HL-60 (cell line): ENCODE data around the gene BPIFB2.

Source experiments
- GABPA ChIP-seq: IDR thresholded peaks from 2 replicates; pipeline ENCODE4 v1.6.1; 2012; ENCODE audit warnings: low read depth
- POLR2AphosphoS5 ChIP-seq: IDR thresholded peaks from 2 replicates; pipeline ENCODE4 v1.6.1; 2012; ENCODE audit warnings: low read depth
- TF ChIP-seq, protein P1 (sequence below): IDR thresholded peaks from one replicate; pipeline ENCODE4 v1.5.1; 2011; ENCODE audit warnings: low read length, control low read depth, inconsistent platforms; ENCODE audit not compliant: insufficient read depth

DNA sequence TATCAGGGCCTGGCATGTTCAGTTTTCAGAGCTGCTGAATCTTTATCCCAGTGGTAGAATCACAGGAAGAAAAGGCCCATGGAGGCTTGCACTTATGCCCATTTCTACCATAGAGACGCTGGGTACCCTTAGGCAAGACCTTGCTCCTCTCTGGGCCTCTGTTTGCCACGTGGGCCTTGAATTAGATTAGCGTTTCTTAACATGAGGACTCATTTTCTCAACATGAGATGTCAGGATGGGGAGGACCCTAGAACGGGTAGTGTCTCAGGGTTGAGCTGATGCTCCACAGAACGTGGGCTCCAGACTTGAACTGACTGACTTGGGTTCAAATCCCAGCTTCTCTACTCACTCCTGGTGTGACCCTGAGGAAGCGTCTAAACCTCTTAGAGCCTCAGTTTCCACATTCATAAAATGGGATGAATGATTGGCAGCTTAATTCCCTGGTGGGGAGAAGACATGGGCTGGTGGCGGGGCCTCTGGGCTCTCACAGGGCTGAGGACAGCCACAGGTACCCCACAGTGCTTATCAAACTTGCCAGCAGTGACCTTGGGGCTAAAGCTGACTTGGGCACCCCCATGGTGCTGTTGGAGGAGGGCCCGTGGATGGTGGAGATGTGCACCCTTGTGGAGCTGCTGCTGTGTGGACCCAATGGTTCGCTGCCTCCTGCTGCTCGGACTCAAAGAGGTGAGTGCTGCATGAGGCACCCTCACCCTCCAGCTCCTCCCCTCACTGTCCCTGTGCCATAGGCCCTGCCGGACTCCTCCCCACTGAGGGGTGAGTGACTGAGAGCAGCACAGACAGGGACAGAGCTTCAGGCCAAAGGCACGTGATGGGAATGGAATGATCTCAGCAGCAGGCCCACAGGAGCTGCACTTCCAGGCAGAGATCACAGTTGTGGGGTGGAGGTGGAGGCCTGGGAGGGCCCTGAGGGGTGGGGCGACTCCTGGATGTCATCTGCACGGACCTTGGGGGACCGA is 31.5 kb upstream of the BPIFB2 start:
- TF ChIP-seq, protein P1, sequence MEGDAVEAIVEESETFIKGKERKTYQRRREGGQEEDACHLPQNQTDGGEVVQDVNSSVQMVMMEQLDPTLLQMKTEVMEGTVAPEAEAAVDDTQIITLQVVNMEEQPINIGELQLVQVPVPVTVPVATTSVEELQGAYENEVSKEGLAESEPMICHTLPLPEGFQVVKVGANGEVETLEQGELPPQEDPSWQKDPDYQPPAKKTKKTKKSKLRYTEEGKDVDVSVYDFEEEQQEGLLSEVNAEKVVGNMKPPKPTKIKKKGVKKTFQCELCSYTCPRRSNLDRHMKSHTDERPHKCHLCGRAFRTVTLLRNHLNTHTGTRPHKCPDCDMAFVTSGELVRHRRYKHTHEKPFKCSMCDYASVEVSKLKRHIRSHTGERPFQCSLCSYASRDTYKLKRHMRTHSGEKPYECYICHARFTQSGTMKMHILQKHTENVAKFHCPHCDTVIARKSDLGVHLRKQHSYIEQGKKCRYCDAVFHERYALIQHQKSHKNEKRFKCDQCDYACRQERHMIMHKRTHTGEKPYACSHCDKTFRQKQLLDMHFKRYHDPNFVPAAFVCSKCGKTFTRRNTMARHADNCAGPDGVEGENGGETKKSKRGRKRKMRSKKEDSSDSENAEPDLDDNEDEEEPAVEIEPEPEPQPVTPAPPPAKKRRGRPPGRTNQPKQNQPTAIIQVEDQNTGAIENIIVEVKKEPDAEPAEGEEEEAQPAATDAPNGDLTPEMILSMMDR = no peak
- TF ChIP-seq POLR2AphosphoS5 = no peak
- TF ChIP-seq GABPA = no peak
